ENCODE results near the gene LMX1B.
"Not testable (repeated sequence)": the region's sequence is repeated elsewhere in the genome, so short reads cannot be mapped to it uniquely, and the experiment has no call there.

Gene LMX1B

GRCh38 chr9:126635661-126636439 lies 22.1 kb downstream of the LMX1B start:
- DNase-seq = no peak

- DNase-seq = no peak
These were observed 23.5 kb downstream of the LMX1B start for GRCh38 chr9:126636983-126637798.

DNA sequence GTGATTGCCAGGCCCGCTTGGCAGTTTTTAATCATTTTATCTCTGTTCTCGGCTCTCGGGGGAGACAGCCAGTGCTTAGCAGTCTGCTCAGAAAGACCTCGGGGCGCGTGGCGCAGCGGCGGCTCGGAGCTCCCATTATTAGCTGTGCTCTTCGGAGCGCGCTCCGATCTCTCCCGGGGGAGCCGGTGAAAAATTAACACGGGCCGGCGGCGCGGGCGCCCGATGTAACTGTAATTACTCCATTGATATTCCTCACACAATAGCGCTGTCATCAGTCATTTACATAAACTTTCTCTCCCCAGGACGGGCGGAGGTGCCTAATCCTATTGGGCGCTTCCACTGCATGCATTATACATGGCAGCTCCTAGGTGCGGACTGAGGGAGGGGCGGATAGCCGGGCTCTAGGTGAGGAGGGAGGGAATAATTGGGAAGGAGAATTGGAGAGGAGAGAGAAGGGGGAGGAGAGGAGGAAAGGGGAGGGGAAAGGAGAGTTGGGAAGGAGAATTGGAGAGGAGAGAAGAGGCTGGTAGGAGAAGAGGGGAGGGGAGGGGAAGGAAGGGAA lies 24.9 kb downstream of the LMX1B start:
- no peak for DNase-seq

DNA sequence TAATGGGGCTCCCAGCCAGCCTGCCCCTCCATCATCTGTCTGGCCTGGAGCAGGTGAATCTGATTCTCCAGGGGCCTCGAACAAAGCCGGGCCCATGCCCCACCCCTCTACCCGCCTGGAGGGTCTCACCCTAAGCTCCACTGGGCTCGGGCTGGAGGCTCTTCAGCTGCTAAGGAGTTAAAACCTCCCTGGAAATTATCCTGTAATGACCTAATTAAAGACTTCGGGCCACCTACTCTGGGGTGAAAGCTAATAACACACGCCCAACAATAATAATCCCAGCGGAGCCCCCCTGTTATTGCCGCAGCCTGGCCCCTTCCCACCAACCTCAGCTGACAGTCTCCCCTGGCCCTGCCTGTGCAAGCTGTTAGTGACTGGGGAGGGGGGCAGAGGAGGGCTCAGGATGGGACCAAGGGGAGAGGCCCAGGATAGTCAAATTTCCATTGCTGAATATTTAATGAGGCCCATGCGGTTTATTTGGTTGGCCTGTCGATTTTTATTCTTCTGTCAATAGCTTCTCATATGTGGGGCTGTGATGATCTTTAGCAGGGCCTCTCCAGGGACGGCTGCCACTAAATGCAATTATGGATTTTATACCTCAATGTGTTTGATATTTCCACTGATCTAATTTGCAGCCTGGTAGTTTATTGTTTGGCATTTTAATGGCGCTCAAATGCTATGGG lies 25.7 kb downstream of the LMX1B start:
- DNase-seq = no peak

DNA sequence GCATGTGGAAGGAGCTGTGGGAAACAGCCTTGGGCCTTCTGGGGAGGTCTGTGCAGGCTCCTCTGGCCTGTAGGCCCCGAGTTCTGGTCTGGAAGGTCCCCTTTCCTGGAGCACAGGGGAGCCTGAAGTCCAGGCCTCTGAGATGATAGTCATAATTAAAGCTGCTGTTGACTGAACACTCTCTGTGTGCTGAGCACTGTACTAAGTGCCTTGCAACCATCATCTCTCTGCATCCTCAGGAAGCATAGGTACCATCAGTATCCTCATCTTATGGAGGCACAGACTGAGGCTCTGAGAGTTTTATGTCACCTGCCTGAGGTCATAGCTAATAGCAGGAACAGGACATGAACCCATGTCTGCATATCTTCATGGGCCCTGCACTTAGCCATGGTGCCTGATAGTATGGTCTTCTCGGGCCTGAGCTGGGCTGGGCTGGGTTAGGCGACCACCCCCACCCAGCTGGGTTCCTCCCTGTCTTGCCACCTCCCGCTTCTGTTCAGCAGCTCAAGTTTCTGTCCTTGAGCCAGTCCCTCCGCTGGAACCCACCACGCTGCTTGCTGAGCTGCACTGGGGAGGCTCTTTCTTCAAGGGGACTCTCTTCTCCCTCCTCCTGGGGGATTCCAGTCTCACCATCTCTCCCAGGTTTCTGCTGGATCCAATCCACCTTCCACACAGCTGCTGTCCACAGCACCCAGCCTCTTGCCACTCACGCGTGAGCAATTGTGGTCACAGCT lies 27.6 kb downstream of the LMX1B start:
- no peak for DNase-seq

- no peak for DNase-seq
These were observed 28.4 kb downstream of the LMX1B start for GRCh38 chr9:126642010-126642744.

DNA sequence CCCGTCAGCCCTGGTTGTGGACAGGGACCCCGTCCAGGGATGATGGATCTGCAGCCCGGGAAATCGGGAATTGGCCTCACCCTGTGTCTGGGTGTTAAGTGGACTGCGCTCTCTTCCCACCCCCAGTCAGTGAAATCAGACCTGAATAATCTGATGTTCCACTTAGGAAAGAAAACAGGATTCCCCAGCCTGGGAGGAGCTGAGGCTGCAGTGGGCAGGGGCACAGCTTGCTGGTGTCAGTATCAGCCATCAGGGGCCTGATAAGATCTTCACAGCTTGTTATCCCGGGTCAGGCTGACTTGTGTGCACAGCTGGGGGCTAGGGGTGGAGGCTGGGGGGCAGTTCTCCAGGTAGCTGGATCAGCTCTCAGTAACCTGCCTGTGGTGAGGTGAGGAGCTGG lies 29.1 kb downstream of the LMX1B start:
- no peak for DNase-seq

DNA sequence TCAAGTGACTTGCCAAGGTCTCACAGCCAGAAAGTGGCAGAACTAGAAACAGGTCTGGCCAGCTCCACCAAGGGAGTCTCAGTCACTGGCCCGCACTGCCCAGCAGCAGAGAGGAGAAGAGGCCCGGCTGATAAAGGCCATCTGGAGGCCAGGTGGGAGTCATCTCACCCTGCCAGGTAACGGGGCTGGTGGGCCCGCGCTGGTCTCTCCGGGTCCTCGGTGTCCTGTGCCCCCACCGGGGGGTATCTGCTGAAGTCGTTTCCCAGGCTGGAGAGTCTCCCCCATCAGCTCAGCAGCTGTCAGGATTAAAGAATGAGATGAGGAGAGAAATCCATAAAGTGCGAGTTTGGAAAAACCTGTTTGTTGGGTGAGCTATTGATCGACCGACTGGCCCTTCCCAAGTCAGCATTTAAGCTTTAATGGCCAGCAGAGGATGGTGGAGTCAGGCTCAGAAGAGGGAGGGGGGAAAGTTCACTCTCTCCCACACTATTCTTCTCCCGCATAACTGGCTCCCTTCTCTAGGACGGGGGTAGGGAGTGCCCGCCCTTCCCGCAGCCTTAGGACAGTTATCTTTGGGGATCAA lies 30.3 kb downstream of the LMX1B start:
- DNase-seq = no peak

GRCh38 chr9:126646162-126646561 lies 32.4 kb downstream of the LMX1B start:
- DNase-seq = no peak

DNA sequence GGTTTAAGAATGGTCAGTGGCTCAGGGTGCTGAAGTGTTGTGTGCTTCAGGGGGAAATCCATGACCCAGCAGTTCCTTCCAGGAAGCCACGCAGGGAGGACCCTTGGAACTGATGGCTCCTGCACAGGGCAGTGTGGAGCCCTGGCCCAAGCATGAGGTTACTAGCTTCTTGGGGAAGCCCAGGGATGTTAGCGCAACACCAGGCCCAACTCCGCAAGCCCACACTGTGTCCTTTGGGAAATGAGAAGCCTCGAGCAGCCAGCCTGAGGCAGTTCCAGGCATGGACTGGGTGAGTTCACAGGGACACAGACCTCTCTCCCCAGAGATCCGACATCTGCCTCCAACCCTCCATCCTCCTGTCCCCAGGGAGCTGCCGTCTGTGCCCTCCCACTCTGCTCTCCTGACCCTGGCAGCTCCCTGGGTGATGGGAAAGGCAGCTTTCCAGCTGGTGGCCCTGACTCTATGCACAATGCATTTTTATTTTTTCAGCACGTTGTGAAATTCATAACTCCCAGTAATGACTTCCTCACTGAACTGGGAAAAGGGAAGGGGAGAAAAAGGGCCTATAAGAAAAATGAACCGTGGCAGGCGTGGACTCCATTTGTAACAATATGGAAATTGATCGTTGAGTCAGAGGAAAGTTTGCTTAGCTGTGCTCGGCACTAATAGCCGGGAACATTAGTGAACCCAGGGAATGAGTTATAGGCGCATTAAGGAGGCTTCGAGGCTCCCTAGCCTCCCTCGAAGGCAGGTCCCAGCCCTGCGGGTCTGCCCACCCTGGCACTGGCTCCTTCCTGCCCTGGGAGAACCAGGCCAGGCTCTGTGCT lies 34.1 kb downstream of the LMX1B start:
- DNase-seq = no peak

DNA sequence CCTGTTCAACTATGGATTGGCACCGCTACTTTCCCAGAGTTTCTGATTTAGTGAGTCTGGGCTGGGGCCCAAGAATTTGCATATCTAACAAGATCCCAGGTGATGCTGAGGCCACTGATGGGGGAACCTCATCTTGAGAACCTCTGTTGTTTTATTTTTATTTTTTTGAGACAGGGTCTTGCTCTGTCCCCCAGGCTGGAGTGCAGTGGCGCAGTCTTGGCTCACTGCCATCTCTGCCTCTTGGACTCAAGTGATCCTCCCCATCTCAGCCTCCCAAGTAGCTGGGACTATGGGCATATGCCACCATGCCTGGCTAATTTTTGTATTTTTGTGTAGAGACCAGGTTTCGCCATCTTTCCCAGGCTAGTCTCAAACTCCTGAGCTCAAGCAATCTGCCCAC lies 35.7 kb downstream of the LMX1B start:
- no peak for DNase-seq

DNA sequence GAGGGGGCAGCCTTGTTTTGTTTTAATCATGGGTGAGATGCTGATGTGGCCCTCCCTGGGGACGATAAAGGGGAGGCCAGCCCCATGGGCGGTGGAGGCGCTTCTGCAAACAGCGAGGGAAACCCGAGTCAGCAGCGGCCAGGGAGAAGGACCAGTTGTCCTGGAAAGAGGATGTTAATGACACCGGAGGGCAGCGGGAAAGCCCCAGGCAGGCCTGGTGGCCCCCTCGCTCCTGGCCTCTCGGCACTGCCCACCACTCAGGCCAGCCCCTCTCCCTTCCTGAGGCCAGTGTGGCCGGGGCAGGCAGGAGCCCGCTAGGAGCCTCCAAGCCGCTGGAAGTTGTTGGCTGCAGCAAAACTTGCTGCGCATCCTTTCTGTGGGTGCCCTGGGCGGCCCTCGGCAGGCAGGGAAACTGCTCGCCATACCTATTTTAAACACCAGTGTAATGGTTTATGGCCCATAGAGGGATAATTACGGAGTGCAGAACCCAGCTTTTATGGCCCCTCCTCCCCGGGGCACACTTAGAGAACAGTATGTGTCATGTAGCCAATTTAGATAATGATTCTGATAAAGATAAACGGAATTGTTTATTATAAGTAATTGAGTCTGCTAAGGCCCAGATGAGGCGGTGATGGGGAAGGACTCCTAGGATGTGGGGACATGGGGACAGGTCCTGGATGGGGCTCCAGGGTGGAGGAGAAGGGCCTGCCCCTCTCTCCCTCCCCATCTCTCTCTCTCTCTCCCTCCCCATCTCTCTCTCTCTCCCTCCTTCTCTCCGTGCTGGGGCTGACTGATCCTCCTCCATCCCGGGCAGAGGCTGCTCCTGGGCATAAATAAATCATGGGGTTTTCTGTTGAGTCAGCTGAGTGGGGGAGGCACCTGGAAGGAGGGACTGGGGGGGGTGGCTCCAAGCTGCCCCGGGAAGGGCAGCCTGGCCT lies 36.9 kb downstream of the LMX1B start:
- no peak for DNase-seq

- no peak for DNase-seq
These were observed 38.4 kb downstream of the LMX1B start for GRCh38 chr9:126652140-126652582.

- DNase-seq = no peak
These were observed 40.4 kb downstream of the LMX1B start for GRCh38 chr9:126654124-126654523.

- DNase-seq = not testable (repeated sequence)
These were observed 42.5 kb downstream of the LMX1B start for GRCh38 chr9:126656214-126656613.

GRCh38 chr9:126658201-126658825 lies 44.6 kb downstream of the LMX1B start:
- DNase-seq = no peak

- no peak for DNase-seq
These were observed 45.3 kb downstream of the LMX1B start for GRCh38 chr9:126658956-126659555.

- DNase-seq = no peak
These were observed 47.4 kb downstream of the LMX1B start for GRCh38 chr9:126661122-126661520.

Data from left hindlimb (tissue), 1 donor.